GM19452 (cell line): ENCODE data around the gene CMC2.

ENCODE experiments used
- ATAC-seq: cut with Tn5 transposase; IDR thresholded peaks from one replicate; pipeline ENCODE4 v1.9.1; 2021; ENCODE audit not compliant: unreplicated experiment

The CMC2 gene

GRCh38 chr16:81003064-81003463 is 3.6 kb downstream of the CMC2 start:
- ATAC-seq, result no peak

- no peak for ATAC-seq
These were observed 5.4 kb downstream of the CMC2 start for GRCh38 chr16:81001330-81001729.

- no peak for ATAC-seq
These were observed 5.8 kb downstream of the CMC2 start for GRCh38 chr16:81000873-81001272.

- ATAC-seq, result no peak
These were observed 8.6 kb downstream of the CMC2 start for GRCh38 chr16:80997964-80998620.

GRCh38 chr16:80997139-80997798 is 9.4 kb downstream of the CMC2 start:
- ATAC-seq, result peak; percentile 73

- peak; percentile 7 for ATAC-seq
These were observed 10.0 kb downstream of the CMC2 start for GRCh38 chr16:80996688-80997138.

- no peak for ATAC-seq
These were observed 12.2 kb downstream of the CMC2 start for GRCh38 chr16:80994451-80994850.

- no peak for ATAC-seq
These were observed 12.9 kb downstream of the CMC2 start for GRCh38 chr16:80993834-80994233.

- no peak for ATAC-seq
These were observed 13.4 kb downstream of the CMC2 start for GRCh38 chr16:80993307-80993706.

GRCh38 chr16:80992676-80993293 is 13.9 kb downstream of the CMC2 start:
- no peak for ATAC-seq

GRCh38 chr16:80991792-80992430 is 14.8 kb downstream of the CMC2 start:
- no peak for ATAC-seq

GRCh38 chr16:80990978-80991377 is 15.7 kb downstream of the CMC2 start:
- ATAC-seq, result no peak

GRCh38 chr16:80990577-80990976 is 16.1 kb downstream of the CMC2 start:
- ATAC-seq, result no peak

- ATAC-seq, result no peak
These were observed 16.9 kb downstream of the CMC2 start for GRCh38 chr16:80989801-80990200.

GRCh38 chr16:80988756-80989155 is 17.9 kb downstream of the CMC2 start:
- ATAC-seq, result no peak

- ATAC-seq, result no peak
These were observed 20.1 kb downstream of the CMC2 start for GRCh38 chr16:80986557-80986956.

- ATAC-seq, result no peak
These were observed 21.1 kb downstream of the CMC2 start for GRCh38 chr16:80985611-80986010.

GRCh38 chr16:80984124-80984892 is 22.4 kb downstream of the CMC2 start:
- no peak for ATAC-seq

GRCh38 chr16:80982646-80983045 is 24.0 kb downstream of the CMC2 start:
- no peak for ATAC-seq

GRCh38 chr16:80981103-80981502 is 25.6 kb downstream of the CMC2 start:
- ATAC-seq, result no peak

- ATAC-seq, result no peak
These were observed 29.7 kb downstream of the CMC2 start for GRCh38 chr16:80976946-80977345.
